ENCODE data around the gene ZBTB7C. TPM values are rescaled to one million over a fixed set of nuclear protein-coding genes. Genes with fewer than 3 reads are reported as not detected.

ZBTB7C gene
- polyA plus RNA-seq, 4 donors = 13.1 to 41.1 (median 17.4) TPM

DNA sequence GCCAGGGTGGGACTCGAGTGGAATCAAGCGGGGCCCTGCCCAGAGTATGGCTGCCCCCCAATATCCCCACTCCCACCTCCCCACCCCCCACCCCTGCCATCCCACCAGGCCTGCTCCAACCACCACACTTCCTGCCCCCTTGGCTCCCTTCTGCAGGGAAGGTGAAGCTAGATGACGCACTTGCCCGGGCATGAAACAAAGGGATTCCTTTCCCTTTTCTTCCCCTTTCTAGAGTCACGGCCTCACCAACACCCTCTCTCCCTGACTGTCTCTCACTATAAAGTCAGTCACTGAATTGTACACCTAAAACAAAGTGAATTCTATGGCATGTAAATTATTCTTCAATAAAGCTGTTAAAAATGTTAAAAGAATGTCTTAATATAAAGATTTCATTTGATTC, 16.0 kb downstream of the ZBTB7C start:
- DNase-seq (ENCODE audit: low read depth in 4 of 4, low spot score in 3 of 4) = no peak

DNA sequence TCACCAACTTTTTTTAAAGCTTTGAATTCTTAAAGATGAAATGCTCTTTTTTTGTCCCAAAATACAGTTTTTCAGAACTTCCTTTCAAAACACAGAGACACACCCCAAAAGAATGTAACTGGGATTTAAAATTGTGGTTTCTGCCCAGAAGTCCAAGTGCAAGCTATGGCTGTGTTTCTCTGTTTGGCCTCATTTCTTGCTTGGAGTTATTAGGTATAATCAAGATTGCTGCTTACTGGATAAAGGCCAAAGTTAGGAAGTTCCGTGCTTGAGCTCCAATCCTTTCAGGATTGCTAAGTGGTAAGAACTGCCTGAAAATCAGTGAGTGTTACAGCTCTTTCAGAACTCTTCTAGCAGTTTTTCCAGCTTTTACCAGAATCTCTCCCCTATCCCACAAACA, 16.9 kb downstream of the ZBTB7C start:
- no peak for DNase-seq (ENCODE audit: low read depth in 4 of 4, low spot score in 3 of 4)

GRCh38 chr18:48391868-48392267, 17.3 kb downstream of the ZBTB7C start:
- no peak for DNase-seq (ENCODE audit: low read depth in 4 of 4, low spot score in 3 of 4)

DNA sequence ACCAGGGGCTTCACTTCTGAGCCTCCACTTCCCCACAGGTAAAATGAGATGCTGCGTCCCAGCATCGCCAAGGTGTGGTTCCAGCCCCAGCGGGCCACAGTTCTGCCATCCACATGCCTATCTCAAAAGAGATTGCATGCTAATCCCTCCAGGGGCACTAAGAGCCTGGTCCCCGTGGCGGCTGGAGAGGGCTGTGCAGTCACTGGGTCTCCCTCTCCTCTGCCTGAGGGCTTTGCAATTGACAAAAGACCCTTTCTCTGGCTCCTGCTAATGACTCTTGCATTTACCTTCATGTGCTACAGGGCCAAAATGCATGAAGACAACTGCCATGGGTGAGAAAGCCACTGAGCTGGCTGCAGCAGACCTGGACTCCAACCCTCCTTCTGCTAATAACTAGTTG, 18.5 kb downstream of the ZBTB7C start:
- DNase-seq (ENCODE audit: low read depth in 4 of 4, low spot score in 3 of 4) = no peak

DNA sequence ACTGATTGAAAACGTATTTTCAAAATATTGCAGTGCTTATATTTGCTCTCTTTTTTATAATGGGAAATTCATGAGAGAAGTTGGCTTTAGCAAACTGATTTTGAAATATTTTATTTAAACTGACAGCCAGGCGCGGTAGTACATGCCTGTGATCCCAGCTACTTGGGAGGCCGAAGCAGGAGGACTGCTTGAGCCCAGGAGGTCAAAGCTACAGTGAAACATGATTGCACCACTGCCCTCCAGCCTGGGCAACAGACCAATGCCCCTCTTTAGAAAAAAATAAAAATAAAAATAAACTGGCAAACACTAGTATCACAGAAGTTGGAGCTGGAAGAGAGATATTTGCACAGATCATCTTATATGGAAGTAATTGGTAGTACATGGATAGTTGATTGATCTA, 20.7 kb downstream of the ZBTB7C start:
- no peak for DNase-seq (ENCODE audit: low read depth in 4 of 4, low spot score in 3 of 4)

GRCh38 chr18:48387300-48387699, 21.9 kb downstream of the ZBTB7C start:
- no peak for DNase-seq (ENCODE audit: low read depth in 4 of 4, low spot score in 3 of 4)

- no peak for DNase-seq (ENCODE audit: low read depth in 4 of 4, low spot score in 3 of 4)
These were observed 23.6 kb downstream of the ZBTB7C start for GRCh38 chr18:48385596-48385995.

GRCh38 chr18:48376934-48377333, 32.2 kb downstream of the ZBTB7C start:
- DNase-seq (ENCODE audit: low read depth in 4 of 4, low spot score in 3 of 4) = no peak

- DNase-seq (ENCODE audit: low read depth in 4 of 4, low spot score in 3 of 4) = no peak
These were observed 32.8 kb downstream of the ZBTB7C start for GRCh38 chr18:48376406-48376805.

- no peak for DNase-seq (ENCODE audit: low read depth in 4 of 4, low spot score in 3 of 4)
These were observed 33.9 kb downstream of the ZBTB7C start for GRCh38 chr18:48375150-48375800.

DNA sequence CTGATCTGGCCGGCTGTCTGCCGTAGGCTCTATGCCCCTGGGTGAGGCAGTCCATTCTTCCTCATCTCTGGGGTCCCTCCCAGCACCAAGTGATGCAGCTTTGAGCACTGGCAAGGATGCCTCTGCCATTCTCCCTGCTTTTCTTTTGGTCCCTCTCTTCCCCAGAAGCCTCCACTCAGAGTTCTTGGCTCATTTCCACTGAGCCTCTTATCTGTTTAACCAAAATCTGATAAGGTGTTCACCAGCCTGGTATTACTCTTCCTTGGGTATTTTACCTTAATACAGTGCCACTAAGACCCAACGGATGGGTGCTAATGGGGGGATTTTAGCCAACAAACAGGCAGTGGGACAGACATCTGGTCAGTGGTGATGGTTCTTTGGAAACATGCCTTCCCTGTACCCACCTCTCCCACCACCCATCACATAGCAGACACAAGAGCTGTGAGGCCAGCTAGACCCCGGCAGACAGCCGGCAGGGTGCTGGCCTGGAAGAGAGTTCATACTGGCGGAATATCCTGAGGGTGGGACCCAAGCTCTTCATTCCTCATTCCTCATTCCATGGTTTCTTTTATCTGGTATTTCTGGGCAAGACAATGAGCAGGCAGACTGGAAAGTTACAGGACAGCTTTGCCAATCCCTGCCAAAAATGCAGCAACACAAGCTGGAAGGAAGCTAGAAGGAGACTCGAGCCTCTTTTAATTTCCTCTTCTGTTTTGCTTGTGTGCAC, 34.6 kb downstream of the ZBTB7C start:
- DNase-seq (ENCODE audit: low read depth in 4 of 4, low spot score in 3 of 4) = no peak

DNA sequence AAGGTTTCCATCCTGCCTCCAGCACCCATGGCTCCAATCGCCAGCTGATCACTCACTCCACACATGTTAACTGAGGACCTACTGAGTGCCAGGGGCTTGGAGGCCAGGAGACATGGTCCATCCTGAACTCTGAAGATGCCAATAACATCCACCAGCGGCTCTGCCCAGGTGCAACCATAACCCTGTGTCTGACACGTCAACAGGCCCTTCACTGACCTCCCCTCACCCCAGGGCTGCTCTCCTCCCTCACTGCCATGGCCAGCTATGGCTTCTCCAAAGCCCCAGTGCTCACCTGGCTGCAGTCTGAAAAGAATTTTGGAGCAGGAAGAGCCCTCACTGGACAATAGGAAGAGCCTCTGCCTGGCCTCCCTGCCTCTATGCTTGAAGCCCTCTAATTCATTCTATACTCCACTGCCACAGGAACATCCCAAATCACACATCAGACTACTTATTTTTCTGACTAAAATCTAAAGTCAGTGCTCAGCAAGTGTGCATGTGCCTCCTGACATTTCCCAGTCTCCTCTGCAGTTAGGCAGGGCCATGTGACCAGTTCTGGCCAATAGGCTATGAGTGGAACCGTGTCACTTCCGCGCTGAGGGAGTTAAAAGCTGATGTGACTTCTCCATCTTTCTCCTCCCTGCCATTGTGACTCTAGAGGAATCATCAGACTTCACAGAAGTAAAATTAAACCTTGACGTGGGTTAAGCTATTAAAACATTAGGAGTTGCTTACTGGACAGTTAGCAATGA, 37.2 kb downstream of the ZBTB7C start:
- no peak for DNase-seq (ENCODE audit: low read depth in 4 of 4, low spot score in 3 of 4)

GRCh38 chr18:48367557-48367956, 41.6 kb downstream of the ZBTB7C start:
- no peak for DNase-seq (ENCODE audit: low read depth in 4 of 4, low spot score in 3 of 4)

GRCh38 chr18:48365965-48366364, 43.2 kb downstream of the ZBTB7C start:
- no peak for DNase-seq (ENCODE audit: low read depth in 4 of 4, low spot score in 3 of 4)

- DNase-seq (ENCODE audit: low read depth in 4 of 4, low spot score in 3 of 4) = no peak
These were observed 45.0 kb downstream of the ZBTB7C start for GRCh38 chr18:48364146-48364545.

DNA sequence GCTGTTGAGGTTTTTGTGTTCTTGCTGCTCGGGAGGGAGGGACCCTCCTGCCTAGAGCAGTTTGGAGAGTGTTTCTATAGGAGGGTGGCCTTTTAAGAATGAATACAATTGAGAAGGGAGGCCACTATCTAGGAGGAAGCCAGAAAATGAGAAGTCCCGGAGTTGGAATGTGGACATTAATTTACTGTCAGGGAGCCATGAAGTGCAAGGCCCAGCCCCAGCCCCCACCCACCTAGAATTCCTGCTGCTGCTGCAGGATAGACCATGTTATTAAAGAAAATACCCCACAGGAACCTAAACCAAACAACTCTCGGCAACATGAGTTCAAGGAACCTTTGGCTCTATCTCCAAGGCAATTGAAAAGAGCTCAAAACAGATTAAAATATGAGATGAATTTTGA, 46.0 kb downstream of the ZBTB7C start:
- no peak for DNase-seq (ENCODE audit: low read depth in 4 of 4, low spot score in 3 of 4)

- DNase-seq (ENCODE audit: low read depth in 4 of 4, low spot score in 3 of 4) = no peak
These were observed 47.4 kb downstream of the ZBTB7C start for GRCh38 chr18:48361801-48362200.

DNA sequence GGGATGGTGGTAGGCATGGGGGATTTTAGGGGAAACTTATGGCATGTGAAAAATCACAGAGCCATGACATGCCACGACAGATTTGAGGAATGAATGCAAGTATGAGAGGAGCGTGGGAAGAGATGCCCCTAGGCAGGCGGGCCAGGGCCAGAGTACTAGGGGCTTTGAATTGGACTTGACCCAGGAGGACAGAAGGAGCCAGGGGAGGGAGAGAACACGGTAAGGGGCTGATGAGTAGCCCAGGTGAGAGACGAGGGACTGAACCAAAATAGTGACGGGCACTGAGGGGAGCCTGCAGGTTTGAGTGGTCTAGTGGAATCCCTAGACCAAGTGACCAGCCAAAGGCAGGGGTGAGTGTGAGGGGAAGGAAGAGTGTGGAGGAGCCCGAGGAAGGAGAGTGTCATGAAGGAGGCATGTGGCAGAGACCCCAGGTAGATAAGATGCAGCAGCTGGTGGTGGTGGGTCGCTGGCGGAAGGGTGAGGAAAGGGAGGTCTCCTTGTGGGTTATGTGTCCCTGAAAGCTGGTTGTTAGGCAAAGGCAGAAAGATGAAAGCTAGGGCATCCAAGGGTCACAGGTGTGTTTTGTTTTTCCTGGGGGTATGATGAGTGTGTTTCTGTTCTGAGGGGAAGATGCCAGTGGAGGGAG, 48.7 kb downstream of the ZBTB7C start:
- no peak for DNase-seq (ENCODE audit: low read depth in 4 of 4, low spot score in 3 of 4)

DNA sequence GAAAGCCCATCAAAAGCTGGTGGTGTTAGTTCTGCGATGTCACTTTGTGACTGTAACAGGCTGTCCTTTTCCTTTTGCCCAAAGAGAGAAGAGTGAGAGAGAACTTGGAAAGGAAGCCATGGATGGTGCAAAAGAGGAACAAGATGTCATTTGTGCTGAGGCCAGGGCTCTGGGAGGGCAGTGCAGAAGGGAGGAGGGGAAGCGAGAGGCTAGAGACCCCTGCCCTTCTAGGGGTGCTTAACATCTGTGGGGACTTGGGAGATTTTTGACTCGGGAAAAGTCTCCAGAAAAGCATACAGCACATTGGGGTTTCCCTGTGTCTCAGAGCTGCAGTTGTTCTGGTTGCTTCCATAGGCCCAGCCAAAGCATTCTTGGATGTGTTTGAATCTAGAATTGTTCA, 49.6 kb downstream of the ZBTB7C start:
- no peak for DNase-seq (ENCODE audit: low read depth in 4 of 4, low spot score in 3 of 4)

- no peak for DNase-seq (ENCODE audit: low read depth in 4 of 4, low spot score in 3 of 4)
These were observed 50.3 kb downstream of the ZBTB7C start for GRCh38 chr18:48358868-48359267.

- DNase-seq (ENCODE audit: low read depth in 4 of 4, low spot score in 3 of 4) = peak in 1 of 4 donors; percentile 24
These were observed 52.1 kb downstream of the ZBTB7C start for GRCh38 chr18:48356909-48357631.
